Fibroblast of upper back skin (primary cell): ENCODE data around the gene SMARCC1.
A peak's percentile ranks its signal among the peaks of the same experiment; 100 is the strongest.
"Not testable (repeated sequence)": the region's sequence is repeated elsewhere in the genome, so short reads cannot be mapped to it uniquely, and the experiment has no call there.

Experiments
- DNase-seq: peaks from one replicate; pipeline ENCODE4 v3.0.0-alpha.2; 2013

The SMARCC1 gene

GRCh38 chr3:47781685-47782445 lies at the start of gene SMARCC1:
Gene SMARCC1 (minus strand): TSS chr3:47781893. CDS start chr3:47781797, 96 bp downstream.
- DNase-seq, result peak; percentile 97

- not testable (repeated sequence) for DNase-seq
These were observed 47.8 kb upstream of the SMARCC1 start for GRCh38 chr3:47829482-47829881.

GRCh38 chr3:47825590-47825989 lies 43.9 kb upstream of the SMARCC1 start:
- DNase-seq, result no peak

GRCh38 chr3:47824541-47825473 lies 43.1 kb upstream of the SMARCC1 start:
- peak; percentile 82 for DNase-seq

GRCh38 chr3:47817609-47818008 lies 35.9 kb upstream of the SMARCC1 start:
- no peak for DNase-seq

- no peak for DNase-seq
These were observed 32.0 kb upstream of the SMARCC1 start for GRCh38 chr3:47813551-47814177.

- DNase-seq, result no peak
These were observed 22.9 kb upstream of the SMARCC1 start for GRCh38 chr3:47804577-47804976.

GRCh38 chr3:47803480-47804025 lies 21.9 kb upstream of the SMARCC1 start:
- DNase-seq, result peak; percentile 7

- peak; percentile 80 for DNase-seq
These were observed 21.2 kb upstream of the SMARCC1 start, which contains the start of gene DHX30 for GRCh38 chr3:47802734-47803479. Gene DHX30 (plus strand): TSS chr3:47803138. CDS start chr3:47810684, 7,546 bp downstream.

- DNase-seq, result no peak
These were observed 18.0 kb upstream of the SMARCC1 start for GRCh38 chr3:47799733-47800132.

GRCh38 chr3:47794544-47794943 lies 12.9 kb upstream of the SMARCC1 start:
- no peak for DNase-seq

GRCh38 chr3:47792699-47793098 lies 11.0 kb upstream of the SMARCC1 start:
- DNase-seq, result no peak

GRCh38 chr3:47791193-47791855 lies 9.6 kb upstream of the SMARCC1 start:
- DNase-seq, result no peak

- DNase-seq, result no peak
These were observed 2.0 kb upstream of the SMARCC1 start for GRCh38 chr3:47783673-47784072.

- DNase-seq, result no peak
These were observed 984 bp upstream of the SMARCC1 start for GRCh38 chr3:47782446-47783308.

- DNase-seq, result peak; percentile 29
These were observed 680 bp downstream of the SMARCC1 start for GRCh38 chr3:47780741-47781684.

- no peak for DNase-seq
These were observed 2.9 kb downstream of the SMARCC1 start for GRCh38 chr3:47778746-47779145.

GRCh38 chr3:47772788-47773187 lies 8.9 kb downstream of the SMARCC1 start:
- no peak for DNase-seq

- DNase-seq, result no peak
These were observed 9.6 kb downstream of the SMARCC1 start for GRCh38 chr3:47772047-47772446.
